ENCODE data around the gene LTBP2. TPM values are rescaled to one million over a fixed set of nuclear protein-coding genes. Genes with fewer than 3 reads are reported as not detected.

The LTBP2 gene
- total and polyA plus RNA-seq, 2 of the 8 experiments (the other 6 are each of a cell fraction or from before 2014, with no cell fraction given) = 0.48 to 0.89 TPM

- TF ChIP-seq SUZ12 (IDR thresholded peaks at IDR 0.05; ENCODE audit: low read length) (no peak), TBP (IDR thresholded peaks at IDR 0.05; ENCODE audit: low read depth, low read length) (no peak)
These were observed 72.5 kb downstream of the LTBP2 start (continued) for GRCh38 chr14:74539503-74539902.

Measured in H1 (cell line).